ENCODE measurements around the gene EPS8L1. TPM values are rescaled to one million over a fixed set of nuclear protein-coding genes. Genes with fewer than 3 reads are reported as not detected.
A peak's percentile ranks its signal among the peaks of the same experiment; 100 is the strongest.

EPS8L1 gene
- total RNA-seq, 1 donor from 2014 or later = 33.8 TPM

DNA sequence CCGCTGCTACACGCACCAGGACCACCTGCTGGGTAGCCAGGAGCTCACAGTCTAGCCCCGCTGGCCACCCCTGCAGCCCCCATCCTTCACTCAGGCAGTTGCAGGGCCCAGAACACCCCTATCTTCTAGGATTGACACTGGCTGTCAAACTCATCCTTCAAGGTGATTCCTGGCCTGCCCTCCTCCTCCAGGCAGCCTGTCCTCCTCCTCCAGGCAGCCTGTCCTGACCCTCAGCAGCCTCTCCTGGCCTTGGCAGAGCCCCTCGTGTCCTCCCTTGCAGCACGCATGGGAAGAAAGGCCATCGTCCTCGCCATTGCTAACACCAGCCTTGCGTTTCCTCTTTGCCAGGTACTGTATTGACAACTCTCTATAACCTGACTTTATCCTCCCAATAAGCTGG lies 3.8 kb upstream of the EPS8L1 start:
- TF ChIP-seq, protein P1, sequence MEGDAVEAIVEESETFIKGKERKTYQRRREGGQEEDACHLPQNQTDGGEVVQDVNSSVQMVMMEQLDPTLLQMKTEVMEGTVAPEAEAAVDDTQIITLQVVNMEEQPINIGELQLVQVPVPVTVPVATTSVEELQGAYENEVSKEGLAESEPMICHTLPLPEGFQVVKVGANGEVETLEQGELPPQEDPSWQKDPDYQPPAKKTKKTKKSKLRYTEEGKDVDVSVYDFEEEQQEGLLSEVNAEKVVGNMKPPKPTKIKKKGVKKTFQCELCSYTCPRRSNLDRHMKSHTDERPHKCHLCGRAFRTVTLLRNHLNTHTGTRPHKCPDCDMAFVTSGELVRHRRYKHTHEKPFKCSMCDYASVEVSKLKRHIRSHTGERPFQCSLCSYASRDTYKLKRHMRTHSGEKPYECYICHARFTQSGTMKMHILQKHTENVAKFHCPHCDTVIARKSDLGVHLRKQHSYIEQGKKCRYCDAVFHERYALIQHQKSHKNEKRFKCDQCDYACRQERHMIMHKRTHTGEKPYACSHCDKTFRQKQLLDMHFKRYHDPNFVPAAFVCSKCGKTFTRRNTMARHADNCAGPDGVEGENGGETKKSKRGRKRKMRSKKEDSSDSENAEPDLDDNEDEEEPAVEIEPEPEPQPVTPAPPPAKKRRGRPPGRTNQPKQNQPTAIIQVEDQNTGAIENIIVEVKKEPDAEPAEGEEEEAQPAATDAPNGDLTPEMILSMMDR (conservative IDR thresholded peaks at IDR 0.05; ENCODE audit: low read depth, low read length) = no peak
- H3K4me3 ChIP-seq (ENCODE audit: low read depth, low read length) = no peak overlapping the region
- no peak for DNase-seq (ENCODE audit: low read depth)

DNA sequence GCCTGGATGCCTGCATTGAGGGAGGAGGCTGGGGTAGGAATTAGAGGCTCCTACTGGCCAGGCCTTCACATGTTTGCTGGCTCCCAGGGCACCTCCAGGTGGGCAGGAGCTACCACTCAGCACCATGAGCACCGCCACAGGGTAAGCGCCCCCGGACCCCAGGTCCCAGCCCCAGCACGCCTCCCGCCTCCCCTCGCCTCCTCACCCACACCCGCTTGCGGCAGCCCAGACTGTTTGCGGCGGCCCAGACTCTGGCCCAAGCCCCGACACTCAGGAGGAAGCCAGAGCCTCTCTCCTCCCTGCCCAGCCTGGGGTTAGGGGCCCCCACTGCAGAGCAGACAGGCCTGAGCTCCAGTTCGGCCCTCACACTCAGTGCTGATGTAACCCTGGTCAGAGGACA lies 652 bp downstream of the EPS8L1 start:
- DNase-seq (ENCODE audit: low read depth) = no peak
- TF ChIP-seq, protein P1 (conservative IDR thresholded peaks at IDR 0.05; ENCODE audit: low read depth, low read length) = no peak
- no peak overlapping the region for H3K4me3 ChIP-seq (ENCODE audit: low read depth, low read length)

DNA sequence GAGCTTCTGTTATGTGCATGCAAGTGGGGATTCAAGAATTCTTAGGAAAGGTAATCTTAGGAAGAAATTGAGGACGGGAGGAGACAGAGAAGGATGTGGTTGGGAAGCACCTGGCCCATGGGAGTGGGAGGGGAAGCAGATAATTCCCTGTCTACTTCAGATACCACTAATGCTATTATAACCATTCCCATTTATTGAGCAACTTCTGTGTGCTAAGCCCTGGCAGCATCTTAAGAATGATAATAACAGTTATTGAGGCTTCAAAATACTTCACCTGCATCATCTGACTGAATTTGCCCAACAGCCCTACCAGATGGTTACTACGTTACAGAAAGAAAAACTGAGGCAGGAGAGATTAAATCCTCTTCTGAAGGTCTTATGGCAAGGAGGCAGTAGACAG lies 1.4 kb downstream of the EPS8L1 start:
- no peak overlapping the region for H3K4me3 ChIP-seq (ENCODE audit: low read depth, low read length)

DNA sequence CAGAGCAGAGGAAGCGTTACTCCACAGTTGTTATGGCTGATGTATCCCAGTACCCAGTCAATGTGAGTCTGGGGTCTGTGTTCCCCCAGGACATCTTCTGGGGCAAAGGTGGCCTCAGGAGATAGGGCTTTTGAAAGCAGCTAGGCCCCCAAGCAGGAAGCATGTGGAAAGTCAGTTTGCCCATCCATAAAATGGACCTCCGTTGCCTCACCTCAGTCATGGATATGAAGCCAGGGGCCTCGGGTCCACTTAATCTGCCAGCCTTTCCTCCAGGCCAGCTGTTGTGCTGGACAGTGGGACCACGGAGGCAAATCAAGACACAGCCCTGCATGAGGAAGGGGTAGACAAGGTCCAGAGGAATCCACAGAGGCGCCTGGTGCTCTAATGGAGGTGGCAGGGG lies 3.3 kb downstream of the EPS8L1 start:
- TF ChIP-seq, protein P1 (conservative IDR thresholded peaks at IDR 0.05; ENCODE audit: low read depth, low read length) = no peak
- H3K4me3 ChIP-seq (ENCODE audit: low read depth, low read length) = no peak overlapping the region
- DNase-seq (ENCODE audit: low read depth) = no peak

More for the DNA sequence above, 1.4 kb downstream of the EPS8L1 start:
- DNase-seq (ENCODE audit: low read depth) = no peak
- TF ChIP-seq, protein P1 (conservative IDR thresholded peaks at IDR 0.05; ENCODE audit: low read depth, low read length) = no peak

DNA sequence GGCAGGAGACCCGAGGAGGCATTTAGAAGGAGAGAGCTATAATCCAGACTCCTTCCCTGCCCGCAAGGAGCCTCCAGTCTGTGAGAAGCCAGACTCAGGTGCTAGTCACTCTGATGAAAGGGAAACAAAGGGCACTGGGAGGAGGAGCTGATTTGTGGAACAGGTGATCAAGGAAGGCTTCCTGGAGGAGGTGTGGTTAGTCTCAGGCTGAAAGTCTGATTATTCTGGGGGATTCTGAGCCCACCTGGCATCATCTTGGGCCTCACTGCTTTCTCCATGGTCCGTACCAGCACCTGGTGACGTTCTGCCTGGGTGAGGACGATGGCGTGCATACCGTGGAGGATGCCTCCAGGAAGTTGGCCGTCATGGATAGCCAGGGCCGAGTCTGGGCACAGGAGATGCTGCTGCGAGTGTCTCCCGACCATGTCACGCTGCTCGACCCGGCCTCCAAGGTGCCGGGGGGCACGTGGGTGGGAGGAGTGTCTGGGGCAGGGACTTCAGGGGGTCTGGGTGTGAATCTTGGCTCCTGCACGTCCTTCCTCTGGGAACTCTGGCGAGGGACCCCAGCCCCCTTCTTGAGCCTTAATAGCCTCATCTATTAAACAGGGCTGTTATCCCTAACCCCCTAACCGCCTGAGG lies 3.9 kb downstream of the EPS8L1 start:
- DNase-seq (ENCODE audit: low read depth) = no peak
- H3K4me3 ChIP-seq (ENCODE audit: low read depth, low read length) = no peak overlapping the region
- TF ChIP-seq, protein P1 (conservative IDR thresholded peaks at IDR 0.05; ENCODE audit: low read depth, low read length) = no peak

DNA sequence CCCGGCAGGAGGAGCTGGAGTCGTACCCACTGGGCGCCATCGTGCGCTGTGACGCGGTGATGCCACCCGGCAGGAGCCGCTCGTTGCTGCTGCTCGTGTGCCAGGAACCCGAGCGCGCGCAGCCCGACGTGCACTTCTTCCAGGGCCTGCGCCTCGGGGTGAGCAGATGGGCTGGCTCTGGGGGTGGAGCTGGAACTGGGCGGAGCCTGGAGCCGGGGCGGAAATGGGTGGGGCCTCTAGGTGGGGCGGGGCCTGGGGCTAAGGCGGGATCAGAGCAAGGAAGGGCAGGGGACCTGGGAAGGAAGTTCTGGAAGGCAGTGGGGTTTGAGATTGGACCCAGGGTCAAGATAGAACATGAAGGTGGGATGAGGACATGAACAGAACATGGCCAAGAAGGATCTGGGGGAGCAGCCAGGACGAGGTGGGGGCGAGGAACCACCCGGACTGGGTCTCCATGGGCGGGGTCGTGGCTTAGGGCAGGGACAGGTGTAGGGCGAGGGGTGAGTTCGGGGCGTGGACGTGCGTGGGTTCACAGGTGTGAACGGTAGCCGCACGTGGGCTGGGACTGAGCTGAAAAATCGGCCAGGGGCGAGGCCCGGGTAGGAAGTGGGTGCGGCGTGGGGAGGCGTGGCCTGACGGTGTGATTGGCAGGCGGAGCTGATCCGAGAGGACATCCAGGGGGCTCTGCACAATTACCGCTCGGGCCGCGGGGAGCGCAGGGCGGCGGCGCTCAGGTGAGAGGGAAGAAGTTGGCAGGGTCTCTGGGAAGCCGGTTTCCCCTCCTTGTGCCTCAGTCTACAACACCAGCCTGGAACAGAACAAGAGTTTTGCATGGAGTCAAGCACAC lies 4.7 kb downstream of the EPS8L1 start:
- H3K4me3 ChIP-seq (ENCODE audit: low read depth, low read length) = peak overlapping the region; percentile 67
- no peak for DNase-seq (ENCODE audit: low read depth)

More for the DNA sequence above, 4.7 kb downstream of the EPS8L1 start:
- TF ChIP-seq, protein P1 (conservative IDR thresholded peaks at IDR 0.05; ENCODE audit: low read depth, low read length) = no peak
